NOMO-1 treated with DMSO at 0.1 percent for 48 hours (cell line): Measurements from ENCODE around the gene SSTR3.

Experiments used
- DNase-seq: peaks from one replicate; lab custom pipeline; 2025; ENCODE audit not compliant: unreplicated experiment; lab: John Stamatoyannopoulos, UW

Gene SSTR3

DNA sequence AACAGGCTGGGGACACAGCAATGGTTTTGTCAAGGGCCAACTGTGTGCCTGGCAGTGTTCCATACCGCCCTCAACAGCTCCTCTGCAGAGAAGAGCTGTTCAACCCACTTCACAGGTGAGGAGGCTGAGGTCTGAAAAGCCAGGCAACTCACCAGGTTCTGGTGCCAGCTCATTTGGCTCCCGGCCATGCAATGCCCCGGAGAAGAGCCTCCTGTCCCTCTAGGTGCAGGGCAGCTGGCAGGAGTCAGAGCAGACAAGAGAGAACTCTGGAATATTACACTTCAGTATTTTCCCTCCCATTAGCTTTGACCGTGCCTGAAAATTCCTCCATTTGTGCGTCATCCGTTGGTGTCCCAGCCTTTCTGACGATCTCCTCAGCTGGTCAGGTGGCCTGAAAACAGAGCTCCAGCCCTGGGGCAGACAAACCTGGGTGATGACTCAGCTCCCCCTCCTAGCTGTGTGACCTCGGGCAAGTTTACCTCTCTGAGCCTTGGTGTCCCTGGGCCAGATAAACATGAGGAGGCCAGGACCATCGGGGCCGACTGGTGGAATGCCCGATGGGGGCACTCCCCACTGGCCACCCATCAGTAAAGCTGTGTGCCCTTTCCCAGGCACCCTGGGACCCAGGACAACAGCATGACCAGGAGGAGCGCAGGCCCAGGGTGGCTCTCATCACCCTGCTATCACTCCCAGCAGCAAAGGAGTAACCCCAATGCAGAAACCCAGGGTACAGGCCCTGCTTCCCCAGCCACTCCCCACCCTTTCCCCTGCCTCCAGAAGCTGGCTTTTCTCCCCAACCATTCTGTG is 14.6 kb downstream of the SSTR3 start:
- DNase-seq, result no peak

DNA sequence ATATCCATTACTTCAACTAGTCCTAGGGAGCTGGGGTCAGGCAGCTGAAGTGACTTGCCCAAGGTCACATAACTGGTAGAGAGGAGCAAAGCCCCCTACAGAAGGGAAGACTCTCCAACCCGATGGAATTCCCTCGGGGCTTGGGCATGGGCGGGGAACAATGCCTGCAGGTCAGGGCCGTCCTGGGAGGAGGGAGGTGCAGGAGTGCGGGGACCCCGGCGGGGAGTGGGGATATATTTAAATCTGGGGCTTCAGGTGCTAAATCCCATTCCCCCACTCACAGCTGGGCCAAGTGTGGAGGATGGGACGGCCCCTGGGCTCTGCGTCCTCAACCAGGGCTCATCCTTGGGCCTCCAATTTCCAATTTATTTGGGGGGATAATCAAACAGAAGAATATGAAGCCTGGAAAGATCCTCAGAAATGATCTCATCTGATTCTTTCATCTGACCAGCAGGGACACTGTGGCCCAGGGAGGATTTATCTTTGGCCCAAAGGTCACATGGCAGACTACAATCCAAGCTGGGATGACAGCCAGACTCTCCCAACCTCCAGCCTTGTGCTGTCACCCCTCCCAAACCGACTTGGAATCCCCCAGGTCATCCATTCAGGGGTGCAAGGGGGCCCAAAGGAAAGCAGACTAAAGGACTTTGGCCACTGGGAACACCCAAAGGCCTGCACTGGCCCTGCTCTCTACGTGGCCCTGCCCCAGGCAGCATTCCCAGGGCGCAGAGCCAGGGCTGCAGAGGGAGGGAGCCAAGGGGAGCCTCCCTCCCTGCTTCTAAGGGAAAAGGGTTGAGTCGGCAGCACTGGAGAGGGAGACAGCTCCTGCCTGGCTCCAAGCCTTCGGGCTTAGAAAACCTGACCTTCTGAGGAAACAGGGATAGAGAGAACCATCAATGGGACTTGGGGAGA is 15.5 kb downstream of the SSTR3 start:
- no peak for DNase-seq

DNA sequence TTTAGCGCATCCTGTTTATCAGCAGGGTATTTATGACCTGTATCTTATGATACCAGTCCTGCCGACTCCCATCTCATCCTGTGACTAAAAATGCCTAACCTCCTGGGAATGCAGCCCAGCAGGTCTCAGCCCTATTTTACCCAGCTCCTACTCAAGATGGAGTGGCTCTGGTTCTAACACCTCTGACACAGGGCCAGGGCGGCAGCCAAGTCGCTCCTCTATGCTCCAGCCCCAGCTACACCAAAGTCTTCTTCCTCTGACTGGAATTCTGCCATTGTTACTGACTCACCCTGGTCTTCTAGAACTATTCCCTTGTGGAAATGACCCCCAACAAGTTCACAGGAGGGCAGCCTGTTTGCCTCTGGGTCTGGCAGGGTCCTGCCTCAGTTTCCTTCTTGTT is 16.4 kb downstream of the SSTR3 start:
- DNase-seq, result no peak

DNA sequence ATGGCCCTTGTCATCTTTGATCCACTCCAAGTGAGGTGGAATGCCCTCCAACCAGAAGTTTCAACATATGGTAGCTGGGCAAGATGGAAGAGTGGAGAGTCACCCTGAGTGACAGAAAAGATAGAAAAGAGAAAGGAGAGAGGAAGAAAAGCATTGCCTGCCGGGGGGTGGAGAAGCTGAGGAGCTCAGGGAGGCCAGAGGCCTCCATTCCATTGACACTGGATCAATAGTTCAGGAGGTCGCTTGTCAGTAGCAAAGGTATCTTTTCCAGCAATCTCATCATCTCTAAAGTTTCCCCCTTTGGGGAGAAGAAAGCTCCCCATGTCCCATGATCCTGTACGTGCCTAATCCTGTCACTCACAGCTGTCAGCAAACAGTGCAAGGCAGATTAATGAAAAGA is 17.5 kb downstream of the SSTR3 start:
- DNase-seq, result no peak

DNA sequence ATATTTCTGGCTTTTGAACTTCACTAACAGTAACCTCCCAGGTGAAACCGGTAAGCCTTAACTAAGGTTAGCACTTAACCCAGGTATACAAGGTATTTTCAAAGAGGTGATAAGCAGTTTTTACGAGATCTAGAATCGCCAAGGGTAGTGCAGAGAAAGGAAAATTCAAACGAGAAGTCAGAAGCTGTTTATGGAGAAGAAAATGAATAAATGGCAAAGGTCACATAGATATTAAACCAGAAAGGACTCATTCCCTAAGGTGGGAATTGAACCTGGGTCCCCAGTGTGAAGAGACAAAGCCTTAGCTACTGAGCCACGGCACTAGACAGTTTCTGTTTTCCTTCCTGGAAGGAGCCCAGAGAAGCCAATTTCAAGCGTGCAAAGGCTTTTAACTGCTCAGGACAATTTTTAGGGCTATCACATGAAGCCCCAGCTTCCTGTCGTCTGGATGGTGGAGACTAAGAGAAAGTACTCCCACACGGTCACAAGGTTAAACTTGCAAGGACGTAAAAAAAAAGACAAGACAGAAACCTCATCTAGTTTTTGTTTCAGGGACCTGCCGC is 18.6 kb downstream of the SSTR3 start:
- no peak for DNase-seq

DNA sequence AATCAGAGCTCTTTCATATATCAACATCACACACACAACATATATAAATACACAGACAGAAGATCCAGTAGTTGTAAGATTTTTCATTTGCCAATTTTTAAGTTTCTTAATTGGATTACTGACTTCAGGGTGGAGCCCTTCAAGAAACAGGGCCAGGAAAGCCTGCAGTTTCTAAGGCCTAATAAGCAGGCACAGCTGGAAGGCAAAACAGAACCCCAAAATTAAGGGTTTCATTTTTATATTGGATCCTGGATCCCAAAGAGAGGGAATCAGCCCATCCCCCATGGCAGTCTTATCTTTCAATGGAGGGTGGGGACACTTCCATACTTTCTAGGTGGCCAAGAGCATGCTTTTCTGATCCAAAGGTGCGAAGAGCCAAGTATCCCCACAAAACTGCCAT is 19.5 kb downstream of the SSTR3 start:
- no peak for DNase-seq

DNA sequence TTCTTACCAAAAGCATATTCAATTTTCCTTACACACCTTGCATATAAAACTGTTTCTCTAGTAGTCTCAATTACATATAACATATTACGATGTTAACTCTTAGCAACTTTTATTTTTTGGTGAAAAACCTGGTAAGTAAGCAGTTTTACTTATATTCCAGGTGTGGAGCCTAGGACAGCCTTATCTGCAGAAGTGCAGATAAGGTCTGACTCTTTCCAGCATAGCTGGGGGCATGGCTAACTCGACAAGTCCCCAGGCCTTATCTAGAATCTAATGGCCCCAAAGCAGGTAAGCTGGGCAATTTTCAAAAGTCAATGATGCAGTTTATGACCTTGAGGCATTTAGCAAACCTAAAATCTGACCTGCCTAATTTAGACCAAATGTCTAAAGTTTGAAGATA is 20.1 kb downstream of the SSTR3 start:
- no peak for DNase-seq

DNA sequence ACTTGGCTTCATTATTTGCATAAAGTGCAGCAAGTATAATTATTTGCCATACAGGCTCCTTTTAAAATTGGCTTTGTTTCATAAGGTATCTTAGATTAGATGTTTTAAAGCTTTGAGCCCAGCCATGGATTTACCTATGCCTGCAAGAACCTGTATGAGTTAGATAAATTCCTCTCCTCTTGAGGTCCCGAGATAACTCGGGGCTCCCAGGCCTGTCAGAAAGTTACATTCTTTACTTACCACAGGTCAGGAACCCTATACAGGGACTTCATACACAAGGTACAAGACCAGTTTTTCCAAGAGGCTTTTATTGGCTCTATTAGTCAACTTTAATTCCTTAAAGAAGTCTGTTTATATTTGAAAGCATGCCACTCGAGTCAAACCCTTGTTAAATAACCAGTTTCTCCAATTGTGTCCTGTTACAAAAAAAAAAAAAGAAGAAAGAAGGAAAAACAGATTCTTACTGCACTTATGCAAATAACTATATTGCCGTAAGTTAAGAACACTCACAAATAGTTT is 22.0 kb downstream of the SSTR3 start:
- no peak for DNase-seq

DNA sequence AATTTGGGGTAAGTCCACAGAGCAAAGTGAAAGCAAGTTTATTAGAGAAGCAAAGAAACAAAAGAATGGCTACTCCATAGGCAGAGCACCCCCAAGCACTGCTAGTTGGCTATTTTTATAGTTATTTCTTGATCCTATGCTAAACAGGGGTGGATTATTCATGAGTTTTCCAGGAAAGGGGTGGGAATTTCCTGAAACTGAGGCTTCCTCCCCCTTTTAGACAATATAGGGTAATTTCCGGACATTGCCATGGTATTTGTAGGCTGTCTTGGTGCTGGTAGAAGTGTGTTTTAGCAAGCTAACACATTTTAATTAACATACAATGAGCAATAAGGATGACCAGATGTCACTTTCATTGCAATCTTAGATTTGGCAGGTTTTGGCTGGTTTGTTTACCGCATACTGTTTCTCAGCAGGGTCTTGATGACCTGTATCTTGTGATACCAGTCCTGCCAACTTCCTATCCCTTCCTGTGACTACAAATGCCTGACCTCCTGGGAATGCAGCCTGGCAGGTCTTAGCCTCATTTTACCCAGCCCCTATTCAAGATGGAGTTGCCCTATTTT is 23.3 kb downstream of the SSTR3 start:
- no peak for DNase-seq

DNA sequence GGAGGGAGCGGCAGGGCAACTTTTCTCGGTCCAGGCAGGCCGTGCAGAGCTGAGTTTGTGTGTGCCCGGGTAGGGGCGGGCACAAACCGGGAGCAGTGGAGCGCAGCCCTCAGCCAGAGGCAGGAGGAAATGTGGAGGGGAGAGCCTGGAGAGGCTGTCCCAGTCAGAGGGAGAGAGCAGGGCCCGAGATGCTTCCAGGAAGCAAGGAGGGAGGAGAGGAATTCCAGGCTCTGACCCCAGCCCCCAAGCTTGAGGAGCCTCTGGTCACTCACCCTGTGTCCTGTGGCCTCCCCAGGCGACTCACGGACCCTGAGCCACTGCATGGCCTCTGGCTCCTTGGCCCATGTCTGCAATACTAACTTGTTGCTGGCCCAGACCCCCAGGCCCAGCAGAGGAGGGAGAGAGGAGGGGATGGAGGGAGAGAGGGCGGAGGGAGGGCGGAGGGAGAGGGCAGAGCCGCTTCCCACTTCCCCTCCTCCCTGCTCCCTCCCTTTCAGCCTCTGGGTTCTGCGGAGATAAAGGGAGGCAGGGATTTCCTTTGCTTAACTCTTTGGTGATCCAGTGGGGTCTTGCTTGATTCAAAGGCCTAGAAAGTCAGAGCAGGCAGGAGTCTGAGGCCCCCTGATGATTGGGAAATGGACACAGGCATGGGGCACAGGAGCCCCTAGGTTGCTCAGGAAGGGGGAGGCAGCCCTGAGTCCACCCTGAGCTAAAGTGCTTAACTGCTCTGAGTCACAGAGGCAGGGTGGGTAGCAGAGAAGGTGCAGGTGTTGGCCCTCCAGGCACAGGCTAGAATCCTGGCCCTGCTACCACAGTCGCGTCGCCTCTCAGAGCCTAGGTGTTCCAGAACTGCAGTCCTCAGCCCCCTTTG is 24.2 kb downstream of the SSTR3 start, which contains the start of gene C1QTNF6:
TSS of gene C1QTNF6 (minus strand) at position 357 of the 871 bp plus-strand sequence. CDS start at position 323, 34 bp downstream.
- no peak for DNase-seq

DNA sequence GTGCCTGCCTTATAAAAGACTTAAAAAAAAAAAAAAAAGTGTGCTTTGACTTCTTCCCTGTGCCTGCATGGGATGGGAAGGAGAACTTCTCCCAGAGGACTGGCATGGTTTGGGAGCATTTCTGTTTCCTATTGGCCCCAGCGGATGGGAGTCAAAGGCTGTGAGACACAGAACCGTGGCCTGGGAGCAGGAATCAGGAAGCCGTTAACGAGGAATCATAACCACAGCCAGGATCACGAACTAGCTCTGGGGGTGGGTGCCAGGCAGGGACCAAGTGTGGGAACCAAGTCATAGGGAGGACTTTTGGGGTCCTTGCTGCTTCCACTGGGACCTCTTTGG is 24.8 kb downstream of the SSTR3 start:
- DNase-seq, result no peak

DNA sequence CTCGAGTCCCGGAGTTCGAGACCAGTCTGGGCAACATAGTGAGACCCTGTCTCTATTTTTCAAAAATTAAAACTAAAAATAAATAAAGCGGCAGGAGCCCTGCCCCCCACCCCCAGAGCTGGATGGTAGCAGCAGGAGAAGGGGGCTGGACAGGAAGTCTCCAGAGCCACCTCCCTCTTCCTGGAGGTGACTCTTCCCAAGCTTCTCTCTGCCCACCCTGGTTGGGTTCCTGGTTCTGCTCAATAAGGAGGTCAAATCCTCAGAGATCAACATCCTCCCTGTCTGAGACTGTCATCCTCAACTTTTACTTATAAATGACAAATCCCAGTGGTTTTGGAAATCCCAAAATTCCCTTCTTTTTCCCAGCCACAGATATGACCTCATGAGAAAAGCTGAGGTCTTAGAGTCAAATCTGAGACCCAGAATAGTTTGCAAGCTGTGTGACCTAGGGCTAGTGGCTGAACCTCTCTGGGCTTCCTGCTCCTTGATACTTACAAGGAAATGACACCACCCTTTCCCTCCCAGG is 25.2 kb downstream of the SSTR3 start:
- no peak for DNase-seq

DNA sequence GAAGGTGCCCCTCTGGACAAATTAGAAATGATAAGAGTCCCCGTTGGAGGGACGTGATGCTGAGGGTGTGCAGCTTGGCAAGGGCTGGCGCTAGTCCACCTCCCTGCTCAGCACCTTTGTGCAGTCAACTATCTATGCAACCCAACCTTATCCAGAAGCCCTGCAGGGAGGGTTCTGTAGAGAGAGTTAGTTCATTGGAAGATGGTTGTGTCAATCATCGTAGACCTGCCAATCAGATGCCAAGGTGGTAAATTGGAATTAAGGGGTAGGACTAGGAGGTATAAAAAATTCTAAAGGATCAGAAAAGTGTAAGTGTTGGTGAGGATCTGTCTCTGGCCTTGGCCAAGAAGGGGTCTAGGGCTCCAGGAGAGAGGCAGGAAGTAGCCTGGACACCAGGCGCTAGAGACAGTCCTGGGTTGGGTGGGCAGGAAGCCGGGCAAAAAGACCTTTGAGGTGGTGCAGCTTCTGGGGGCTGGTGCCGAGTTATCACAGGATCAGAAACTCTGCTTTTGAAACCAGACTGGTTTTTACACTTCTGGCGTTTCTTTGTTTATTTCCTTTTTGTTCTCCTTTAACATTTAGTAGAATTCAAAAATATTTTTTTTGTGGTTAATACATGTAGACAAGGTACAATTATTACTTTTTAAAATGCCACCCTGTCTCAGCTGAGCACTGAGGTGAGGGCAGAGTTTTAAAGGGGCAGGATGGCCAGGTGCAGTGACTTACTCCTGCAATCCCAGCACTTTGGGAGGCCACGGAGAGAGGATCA is 25.9 kb downstream of the SSTR3 start:
- DNase-seq, result peak; percentile 30

DNA sequence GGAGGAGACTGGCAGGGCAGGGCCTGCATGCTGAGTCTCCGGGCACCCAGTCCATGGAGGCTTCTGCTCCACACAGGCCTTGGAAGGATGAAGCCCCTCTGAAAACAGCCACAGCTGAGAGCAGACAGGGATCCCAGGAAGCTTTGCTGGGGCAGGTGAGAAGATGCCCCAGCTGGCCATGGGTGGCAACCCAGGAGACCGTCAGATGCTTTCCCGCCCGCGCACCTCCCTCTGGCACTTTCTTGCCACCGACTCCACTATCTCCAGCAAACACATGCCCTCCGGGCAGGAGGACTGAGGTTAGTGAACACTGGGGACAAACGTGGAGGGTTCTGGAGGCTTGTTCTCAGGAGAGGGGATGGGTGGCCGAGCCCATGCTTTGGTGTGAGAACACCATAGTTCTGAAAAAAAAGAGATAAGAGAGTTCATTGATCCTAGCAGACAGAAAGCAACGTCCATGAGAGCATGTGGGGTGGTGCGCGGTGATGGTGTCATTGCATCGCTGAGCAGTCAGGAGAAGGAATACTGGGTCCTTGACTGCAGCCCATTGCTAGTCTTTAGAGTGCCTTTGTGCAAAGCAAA is 26.5 kb downstream of the SSTR3 start:
- DNase-seq, result no peak

DNA sequence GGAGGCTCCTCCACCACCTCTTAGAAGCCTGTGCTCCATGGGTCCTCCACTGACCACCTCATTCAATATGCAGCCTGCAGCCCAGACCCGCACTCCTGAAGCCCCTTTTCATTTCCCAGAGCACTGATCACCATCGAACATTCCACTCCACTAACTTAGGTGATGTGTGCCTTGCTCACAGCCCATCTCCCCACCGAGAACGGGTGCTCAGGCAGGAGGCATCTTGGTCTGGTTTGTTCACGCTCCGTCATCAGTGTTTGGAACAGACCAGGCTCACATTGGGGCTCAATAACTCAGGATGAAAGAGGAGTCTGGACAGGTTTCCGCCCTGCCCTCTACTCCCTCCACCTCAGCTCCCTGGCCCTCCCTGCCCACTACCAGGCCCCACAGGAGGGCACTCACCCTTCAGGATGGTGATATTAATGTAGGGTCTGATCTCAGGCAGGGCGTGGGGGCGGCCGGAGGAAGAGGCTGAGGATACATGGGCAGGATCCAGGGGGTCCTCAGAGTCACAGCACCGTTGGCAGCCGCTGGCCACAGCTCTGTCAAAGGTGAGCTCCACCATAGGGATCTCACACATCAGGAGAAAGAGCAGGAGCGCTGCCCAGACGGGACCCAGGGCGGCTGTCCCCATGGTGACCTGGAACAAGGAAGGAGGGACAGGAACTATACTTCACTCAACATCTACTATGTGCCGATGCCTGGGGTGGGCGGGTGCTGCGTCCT is 27.3 kb downstream of the SSTR3 start:
- DNase-seq, result no peak

DNA sequence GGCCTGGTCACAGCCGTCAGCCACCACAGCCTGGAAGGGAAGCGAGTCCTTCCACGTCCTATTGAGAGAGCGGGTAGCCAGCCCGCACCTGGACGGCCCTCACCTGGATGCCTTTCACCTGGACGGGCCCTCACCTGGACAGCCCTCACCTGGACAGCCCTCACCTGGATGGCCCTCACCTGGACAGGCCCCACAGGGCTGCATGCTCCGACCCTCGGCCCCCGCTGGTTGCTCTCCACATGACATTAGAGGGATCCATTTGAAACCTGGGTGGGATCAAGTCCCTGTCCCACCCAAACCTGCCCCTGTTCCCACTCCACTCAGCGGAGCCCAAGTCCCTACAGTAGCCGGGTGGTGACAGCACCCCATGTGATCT is 27.9 kb downstream of the SSTR3 start:
- DNase-seq, result no peak

DNA sequence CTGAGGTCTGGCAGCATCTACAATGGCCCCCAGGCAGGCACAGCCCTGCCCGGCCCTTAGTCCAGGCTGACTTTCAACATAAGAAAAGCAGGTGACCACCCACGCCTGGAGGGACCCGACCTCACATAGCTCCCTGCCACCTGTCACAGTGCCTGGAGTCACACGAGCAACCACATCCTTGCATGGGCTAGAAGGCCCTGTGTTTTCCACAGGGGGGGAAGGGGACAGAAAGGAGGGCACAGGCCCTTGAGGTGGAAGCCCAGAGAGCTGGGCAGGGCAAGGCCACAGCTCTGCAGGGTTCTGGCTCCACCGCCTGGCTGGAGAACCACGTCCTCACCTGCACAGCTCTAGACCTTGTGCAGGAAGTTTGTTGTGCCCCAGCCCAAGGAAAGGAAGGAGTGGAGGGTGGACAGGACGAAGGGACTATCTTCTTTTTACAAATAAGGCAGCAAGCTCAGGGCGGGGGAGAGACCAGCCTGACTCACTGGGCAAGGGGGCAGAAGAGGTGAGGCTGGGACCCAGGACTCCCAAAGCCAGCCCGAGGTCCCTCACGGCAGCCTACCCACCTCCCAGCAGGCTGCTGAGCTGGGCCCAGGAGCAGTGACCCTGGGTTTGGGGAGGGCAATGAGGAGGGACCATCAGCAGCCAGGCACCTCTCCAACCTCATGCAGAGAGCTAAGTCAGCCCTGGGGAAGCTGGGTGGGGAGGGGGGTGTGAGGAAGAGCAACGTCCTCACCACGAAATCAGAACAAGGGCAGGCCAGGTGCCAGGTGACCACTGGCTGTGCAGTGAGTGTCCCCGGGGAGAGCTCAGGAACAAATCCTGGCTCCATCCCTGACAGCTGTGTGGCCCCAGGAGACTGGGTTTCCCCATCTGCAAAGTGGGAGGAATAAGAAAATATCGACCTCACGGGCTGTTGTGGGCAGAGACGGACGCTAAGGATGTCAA is 28.6 kb downstream of the SSTR3 start:
- no peak for DNase-seq

DNA sequence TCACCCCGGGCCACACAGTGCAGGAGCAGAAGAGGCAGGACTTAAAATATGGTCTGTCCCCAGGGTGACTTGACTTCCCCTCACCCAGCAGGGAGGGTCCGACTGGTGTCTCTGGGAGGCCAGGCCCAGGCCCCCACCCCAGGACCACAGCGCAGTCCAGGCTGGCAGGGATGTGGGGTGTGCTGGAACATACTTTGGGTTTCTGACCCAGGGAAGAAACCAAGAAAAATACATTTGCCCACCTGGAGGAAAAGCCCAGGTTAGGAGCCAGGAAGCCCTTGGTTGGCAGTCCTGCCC is 29.4 kb downstream of the SSTR3 start:
- DNase-seq, result no peak
